OCI-LY1 (cell line): Measurements from ENCODE around the gene GOLGA3.

Source experiments
- H2AFZ ChIP-seq: fragments of 200-600 bp; sonication (generic), shearing (Covaris generic); 2 replicates; pipeline ENCODE4 v1.6.0; 2014; ENCODE audit warnings: antibody characterized with exemption, mild to moderate bottlenecking, low read length
- H3F3A ChIP-seq: fragments of 200-600 bp; sonication (generic), shearing (Covaris generic); 2 replicates; pipeline ENCODE4 v1.6.0; 2014; ENCODE audit warnings: mild to moderate bottlenecking, antibody characterized with exemption, low read length, moderate library complexity; ENCODE audit not compliant: insufficient read depth
- H3K27ac ChIP-seq: fragments of 200-600 bp; sonication (generic); 2 replicates; pipeline ENCODE4 v1.5.1; 2014; ENCODE audit warnings: low read length, mixed run types, mild to moderate bottlenecking, low read depth; ENCODE audit not compliant: poor library complexity, severe bottlenecking
- H3K27me3 ChIP-seq: fragments of 200-600 bp; sonication (generic); 2 replicates; pipeline ENCODE4 v1.6.0; 2014; ENCODE audit warnings: antibody characterized with exemption, mild to moderate bottlenecking, low read length, moderate library complexity; ENCODE audit not compliant: insufficient read depth
- H3K36me3 ChIP-seq: fragments of 200-600 bp; sonication (generic); 2 replicates; pipeline ENCODE4 v1.6.1; 2014; ENCODE audit warnings: mild to moderate bottlenecking, antibody characterized with exemption, low read length, moderate library complexity, mixed read lengths; ENCODE audit not compliant: insufficient read depth
- H3K4me1 ChIP-seq: fragments of 200-600 bp; sonication (generic); 2 replicates; pipeline ENCODE4 v1.5.1; 2014; ENCODE audit warnings: mild to moderate bottlenecking, low read length, moderate library complexity; ENCODE audit not compliant: insufficient read depth, severe bottlenecking
- H3K4me2 ChIP-seq: fragments of 200-600 bp; sonication (generic), shearing (Covaris generic); 2 replicates; pipeline ENCODE4 v1.6.1; 2014; ENCODE audit warnings: low read length
- H3K4me3 ChIP-seq: fragments of 200-600 bp; sonication (generic); 2 replicates; pipeline ENCODE4 v1.5.1; 2014; ENCODE audit warnings: low read length, low read depth, mild to moderate bottlenecking, mixed read lengths; ENCODE audit not compliant: poor library complexity, severe bottlenecking
- H3K79me2 ChIP-seq: fragments of 200-600 bp; shearing (Covaris generic); 2 replicates; pipeline ENCODE4 v1.6.1; 2016; ENCODE audit warnings: mixed run types, low read length, mixed read lengths; ENCODE audit not compliant: insufficient read depth
- H3K9ac ChIP-seq: fragments of 200-600 bp; sonication (generic), shearing (Covaris generic); 2 replicates; pipeline ENCODE4 v1.6.1; 2014; ENCODE audit warnings: mild to moderate bottlenecking, low read length, mixed read lengths
- H3K9me2 ChIP-seq: fragments of 200-600 bp; sonication (generic), shearing (Covaris generic); 2 replicates; pipeline ENCODE4 v1.6.1; 2014; ENCODE audit warnings: low read depth, mild to moderate bottlenecking, low read length, mixed read lengths
- H3K9me3 ChIP-seq: fragments of 200-600 bp; shearing (Covaris generic); 2 replicates; pipeline ENCODE4 v1.6.1; 2014; ENCODE audit warnings: low read length, mixed read lengths
- H4K20me1 ChIP-seq: fragments of 200-600 bp; sonication (generic), shearing (Covaris generic); 2 replicates; pipeline ENCODE4 v1.6.0; 2016; ENCODE audit warnings: mild to moderate bottlenecking, low read length; ENCODE audit not compliant: insufficient read depth
- EZH2 ChIP-seq: fragments of 200-600 bp; sonication (generic), shearing (Covaris generic); IDR thresholded peaks from 2 replicates; pipeline ENCODE4 v1.8.0; 2017; ENCODE audit warnings: borderline replicate concordance, mixed run types, mild to moderate bottlenecking, antibody characterized with exemption, low read length, moderate library complexity, mixed read lengths
- TF ChIP-seq, protein P1 (sequence below): fragments of 200-600 bp; sonication (generic), shearing (Covaris generic); IDR thresholded peaks from 2 replicates; pipeline ENCODE4 v1.5.1; 2017; ENCODE audit warnings: mild to moderate bottlenecking, antibody characterized with exemption, low read length, moderate library complexity, mixed read lengths

The GOLGA3 gene

GRCh38 chr12:132747896-132748295 lies 80.8 kb downstream of the GOLGA3 start:
- no peaks in the 10 kb centered on the region for H3K9me3 ChIP-seq
- no peak overlapping the region for H3K4me3 ChIP-seq
- no peak overlapping the region for H3K27ac ChIP-seq
- H3K9ac ChIP-seq = no peak overlapping the region
- H3K4me2 ChIP-seq = no peak overlapping the region
- no peaks in the 10 kb centered on the region for H3K27me3 ChIP-seq
- H3F3A ChIP-seq = no peaks in the 10 kb centered on the region
- peaks cover 7% of the 10 kb centered on the region; the same call in 1 of the 2 replicates for H3K79me2 ChIP-seq
- no peaks in the 10 kb centered on the region for H3K9me2 ChIP-seq
- H3K4me1 ChIP-seq = no peaks in the 10 kb centered on the region
- peaks cover 97% of the 10 kb centered on the region for H3K36me3 ChIP-seq
- no peak overlapping the region for H2AFZ ChIP-seq
- no peaks in the 10 kb centered on the region for H4K20me1 ChIP-seq
- TF ChIP-seq, protein P1, sequence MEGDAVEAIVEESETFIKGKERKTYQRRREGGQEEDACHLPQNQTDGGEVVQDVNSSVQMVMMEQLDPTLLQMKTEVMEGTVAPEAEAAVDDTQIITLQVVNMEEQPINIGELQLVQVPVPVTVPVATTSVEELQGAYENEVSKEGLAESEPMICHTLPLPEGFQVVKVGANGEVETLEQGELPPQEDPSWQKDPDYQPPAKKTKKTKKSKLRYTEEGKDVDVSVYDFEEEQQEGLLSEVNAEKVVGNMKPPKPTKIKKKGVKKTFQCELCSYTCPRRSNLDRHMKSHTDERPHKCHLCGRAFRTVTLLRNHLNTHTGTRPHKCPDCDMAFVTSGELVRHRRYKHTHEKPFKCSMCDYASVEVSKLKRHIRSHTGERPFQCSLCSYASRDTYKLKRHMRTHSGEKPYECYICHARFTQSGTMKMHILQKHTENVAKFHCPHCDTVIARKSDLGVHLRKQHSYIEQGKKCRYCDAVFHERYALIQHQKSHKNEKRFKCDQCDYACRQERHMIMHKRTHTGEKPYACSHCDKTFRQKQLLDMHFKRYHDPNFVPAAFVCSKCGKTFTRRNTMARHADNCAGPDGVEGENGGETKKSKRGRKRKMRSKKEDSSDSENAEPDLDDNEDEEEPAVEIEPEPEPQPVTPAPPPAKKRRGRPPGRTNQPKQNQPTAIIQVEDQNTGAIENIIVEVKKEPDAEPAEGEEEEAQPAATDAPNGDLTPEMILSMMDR = no peak
- TF ChIP-seq EZH2 = no peak

GRCh38 chr12:132747395-132747794 lies 81.3 kb downstream of the GOLGA3 start:
- no peaks in the 10 kb centered on the region for H3K27me3 ChIP-seq
- H3K4me2 ChIP-seq = no peak overlapping the region
- H3K9ac ChIP-seq = no peak overlapping the region
- H3K79me2 ChIP-seq = 0 out of 2 replicates have a peak, but pooled peaks cover 2% of the 10 kb centered on the region
- TF ChIP-seq, protein P1 = no peak
- no peak for TF ChIP-seq EZH2
- H3K4me3 ChIP-seq = no peak overlapping the region
- H3K27ac ChIP-seq = no peak overlapping the region
- H2AFZ ChIP-seq = no peak overlapping the region
- H3K36me3 ChIP-seq = peaks cover 97% of the 10 kb centered on the region
- no peaks in the 10 kb centered on the region for H3F3A ChIP-seq
- no peaks in the 10 kb centered on the region for H3K9me3 ChIP-seq
- H3K9me2 ChIP-seq = no peaks in the 10 kb centered on the region
- no peaks in the 10 kb centered on the region for H4K20me1 ChIP-seq
- H3K4me1 ChIP-seq = no peaks in the 10 kb centered on the region

DNA sequence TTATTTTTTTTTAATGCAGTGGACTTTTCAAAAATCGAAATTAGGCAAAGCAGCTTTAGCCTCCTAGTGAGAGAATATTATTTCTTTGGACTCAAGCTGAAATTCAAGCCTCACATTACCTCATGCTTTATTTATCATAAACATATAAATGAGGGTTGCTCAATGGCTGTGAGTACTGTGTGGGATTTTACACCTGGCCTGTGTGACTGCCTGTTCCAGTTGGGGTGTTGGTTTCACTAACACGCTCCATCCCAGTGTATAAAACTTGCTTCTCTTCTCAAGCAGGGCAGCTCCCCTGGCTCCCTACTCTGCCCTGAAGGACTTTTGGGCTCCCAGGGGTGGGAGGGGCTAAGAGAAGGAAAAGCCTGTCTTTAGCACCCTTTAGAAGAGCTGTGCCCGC lies 82.1 kb downstream of the GOLGA3 start:
- Histone ChIP-seq H4K20me1 (no peaks in the 10 kb centered on the region), H3K79me2 (no peaks in the 10 kb centered on the region), H3F3A (no peaks in the 10 kb centered on the region), H3K4me1 (no peaks in the 10 kb centered on the region), H3K9me3 (no peaks in the 10 kb centered on the region), H3K27me3 (no peaks in the 10 kb centered on the region), H3K4me2 (no peak overlapping the region), H3K9me2 (no peaks in the 10 kb centered on the region), H3K36me3 (peaks cover 98% of the 10 kb centered on the region), H3K4me3 (no peak overlapping the region), H2AFZ (no peak overlapping the region), H3K9ac (no peak overlapping the region), H3K27ac (no peak overlapping the region)
- TF ChIP-seq, protein P1 = no peak
- TF ChIP-seq EZH2 = no peak
